Endodermal cell (in vitro differentiated cells): ENCODE measurements around the gene CYP19A1. TPM values are rescaled to one million over a fixed set of nuclear protein-coding genes. Genes with fewer than 3 reads are reported as not detected.

Source experiments
- DNase-seq: peaks from one replicate; pipeline ENCODE4 v3.0.0-alpha.2; 2017
- H3K27ac ChIP-seq: 2 replicates; pipeline ENCODE4 v1.5.1; 2013; ENCODE audit warnings: mild to moderate bottlenecking, low read depth, low read length, moderate library complexity
- H3K27me3 ChIP-seq: 2 replicates; pipeline ENCODE4 v1.6.1; 2013; ENCODE audit warnings: mild to moderate bottlenecking, low read length, moderate library complexity; ENCODE audit not compliant: insufficient read depth, control insufficient read depth, poor library complexity, severe bottlenecking
- H3K36me3 ChIP-seq: 2 replicates; pipeline ENCODE4 v1.7.0; 2013; ENCODE audit warnings: mild to moderate bottlenecking, low read length, moderate library complexity; ENCODE audit not compliant: control insufficient read depth, insufficient read depth
- H3K4me1 ChIP-seq: one replicate; pipeline ENCODE4 v1.7.0; 2013; ENCODE audit warnings: low read length; ENCODE audit not compliant: control insufficient read depth, insufficient read depth
- H3K4me3 ChIP-seq: 2 replicates; pipeline ENCODE4 v1.5.1; 2013; ENCODE audit warnings: mild to moderate bottlenecking, low read length, moderate library complexity
- H3K9ac ChIP-seq: 2 replicates; pipeline ENCODE4 v1.6.1; 2013; ENCODE audit warnings: mild to moderate bottlenecking, low read length, moderate library complexity; ENCODE audit not compliant: poor library complexity, severe bottlenecking; ENCODE audit errors: extremely low read depth
- H3K9me3 ChIP-seq: 2 replicates; pipeline ENCODE4 v1.6.1; 2013; ENCODE audit warnings: mild to moderate bottlenecking, low read length, moderate library complexity; ENCODE audit not compliant: control insufficient read depth
- H3K27ac Mint-ChIP-seq: 2 replicates; pipeline ENCODE4 v1.8.0; 2020; ENCODE audit warnings: mixed read lengths
- H3K27me3 Mint-ChIP-seq: 2 replicates; pipeline ENCODE4 v1.8.0; 2021; ENCODE audit warnings: mild to moderate bottlenecking, mixed read lengths; ENCODE audit not compliant: insufficient read depth
- H3K36me3 Mint-ChIP-seq: 2 replicates; pipeline ENCODE4 v1.8.0; 2020; ENCODE audit warnings: low read depth, mixed read lengths
- H3K4me1 Mint-ChIP-seq: 2 replicates; pipeline ENCODE4 v1.8.0; 2020; ENCODE audit warnings: mixed read lengths
- H3K4me3 Mint-ChIP-seq: 2 replicates; pipeline ENCODE4 v1.8.0; 2020; ENCODE audit warnings: mild to moderate bottlenecking, moderate library complexity, mixed read lengths
- H3K9me3 Mint-ChIP-seq: 2 replicates; pipeline ENCODE4 v1.8.0; 2020; ENCODE audit warnings: mild to moderate bottlenecking, mixed read lengths
- WGBS, 2 experiments: methylation state at CpG; one replicate each; pipeline versions ENCODE4 v1.1.5 to v1.1.7; 2013; ENCODE audit warnings: missing lambda C conversion rate in 2 of 2, mixed read lengths in 1 of 2; ENCODE audit not compliant: insufficient coverage in 1 of 2, insufficient read length in 1 of 2; 5-methylcytosine and 5-hydroxymethylcytosine counted together
- total RNA-seq, 2 donors: library from RNA; stranded (reverse); fragmentation: NEBNext Ultra II Directional in 1 of 2; extraction: Animal tissue kit (Norgen Biotek cat#: 25700) in 1 of 2; gene quantifications; 2 replicates in 1 of 2; 3 replicates in 1 of 2; pipeline ENCODE4 v1.2.1, GENCODE V29; 2021
- TF ChIP-seq, protein P1 (sequence below): fragments of 200-600 bp; sonication (generic); conservative IDR thresholded peaks from 2 replicates; pipeline ENCODE4 v1.5.0; 2021; ENCODE audit warnings: antibody characterized with exemption, mild to moderate bottlenecking

CYP19A1 gene
- total RNA-seq, 2 donors from 2014 or later = not detected

DNA sequence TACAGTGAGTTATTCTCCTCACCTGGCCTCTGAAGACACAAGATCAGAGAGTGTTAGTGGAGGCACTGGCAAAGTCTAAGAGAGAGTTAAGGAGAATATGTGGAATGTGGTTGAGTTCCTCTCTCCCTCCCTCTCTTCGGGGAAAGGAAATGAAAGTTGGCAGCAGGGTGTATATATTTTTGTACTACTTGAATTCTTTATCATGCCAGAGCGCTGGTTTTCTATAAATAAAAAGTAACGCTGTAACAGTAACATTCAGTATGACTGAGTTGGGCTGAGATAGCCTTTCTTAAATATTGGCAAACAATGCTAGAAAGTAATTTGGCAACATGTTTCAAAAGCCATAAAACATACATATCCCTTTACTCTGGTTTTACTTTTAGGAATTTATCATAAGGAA lies 166.2 kb downstream of the CYP19A1 start:
- peaks cover 3% of the 10 kb centered on the region for H3K27me3 Mint-ChIP-seq
- no peaks in the 10 kb centered on the region for H3K36me3 Mint-ChIP-seq
- no peaks in the 10 kb centered on the region for H3K9me3 ChIP-seq

DNA sequence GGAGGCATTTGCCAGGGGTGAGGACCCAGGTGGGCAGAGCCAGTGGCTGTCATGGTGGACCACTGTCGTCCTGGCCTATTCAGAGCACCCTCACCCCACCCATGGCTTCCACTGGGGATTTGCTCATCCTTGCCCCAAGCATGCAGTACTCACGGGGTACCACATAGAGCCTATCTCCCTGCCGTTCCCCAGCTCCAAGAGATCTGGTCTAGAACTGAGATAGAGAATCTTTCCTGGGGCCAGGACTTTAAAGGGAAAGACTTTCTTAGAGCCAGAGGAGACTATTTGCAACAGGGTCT lies 166.8 kb downstream of the CYP19A1 start:
- Histone ChIP-seq H3K4me3 (no peak overlapping the region), H3K27me3 (no peaks in the 10 kb centered on the region), H3K9me3 (no peaks in the 10 kb centered on the region), H3K36me3 (no peaks in the 10 kb centered on the region), H3K9ac (no peak overlapping the region), H3K27ac (no peak overlapping the region), H3K4me1 (no peaks in the 10 kb centered on the region)
- H3K27me3 Mint-ChIP-seq = peaks cover 5% of the 10 kb centered on the region
- 91 to 100% methylated on average over 2 to 3 of the region's 3 CpGs for WGBS, 2 experiments
- H3K9me3 Mint-ChIP-seq = no peaks in the 10 kb centered on the region
- peaks cover 11% of the 10 kb centered on the region for H3K4me1 Mint-ChIP-seq
- TF ChIP-seq, protein P1, sequence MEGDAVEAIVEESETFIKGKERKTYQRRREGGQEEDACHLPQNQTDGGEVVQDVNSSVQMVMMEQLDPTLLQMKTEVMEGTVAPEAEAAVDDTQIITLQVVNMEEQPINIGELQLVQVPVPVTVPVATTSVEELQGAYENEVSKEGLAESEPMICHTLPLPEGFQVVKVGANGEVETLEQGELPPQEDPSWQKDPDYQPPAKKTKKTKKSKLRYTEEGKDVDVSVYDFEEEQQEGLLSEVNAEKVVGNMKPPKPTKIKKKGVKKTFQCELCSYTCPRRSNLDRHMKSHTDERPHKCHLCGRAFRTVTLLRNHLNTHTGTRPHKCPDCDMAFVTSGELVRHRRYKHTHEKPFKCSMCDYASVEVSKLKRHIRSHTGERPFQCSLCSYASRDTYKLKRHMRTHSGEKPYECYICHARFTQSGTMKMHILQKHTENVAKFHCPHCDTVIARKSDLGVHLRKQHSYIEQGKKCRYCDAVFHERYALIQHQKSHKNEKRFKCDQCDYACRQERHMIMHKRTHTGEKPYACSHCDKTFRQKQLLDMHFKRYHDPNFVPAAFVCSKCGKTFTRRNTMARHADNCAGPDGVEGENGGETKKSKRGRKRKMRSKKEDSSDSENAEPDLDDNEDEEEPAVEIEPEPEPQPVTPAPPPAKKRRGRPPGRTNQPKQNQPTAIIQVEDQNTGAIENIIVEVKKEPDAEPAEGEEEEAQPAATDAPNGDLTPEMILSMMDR = no peak
- no peaks in the 10 kb centered on the region for H3K36me3 Mint-ChIP-seq
- H3K4me3 Mint-ChIP-seq = no peak overlapping the region
- no peak for DNase-seq
- no peak overlapping the region for H3K27ac Mint-ChIP-seq

More for the DNA sequence above, 166.2 kb downstream of the CYP19A1 start:
- DNase-seq = no peak
- Histone ChIP-seq H3K36me3 (no peaks in the 10 kb centered on the region), H3K9ac (no peak overlapping the region), H3K27ac (no peak overlapping the region), H3K4me1 (no peaks in the 10 kb centered on the region), H3K4me3 (no peak overlapping the region), H3K27me3 (no peaks in the 10 kb centered on the region)
- Mint-ChIP-seq H3K27ac (no peak overlapping the region), H3K4me3 (no peak overlapping the region), H3K9me3 (no peaks in the 10 kb centered on the region), H3K4me1 (peaks cover 11% of the 10 kb centered on the region)
- TF ChIP-seq, protein P1 = no peak
- WGBS, 2 experiments = 100% methylated on average over 2 of the region's 3 CpGs

DNA sequence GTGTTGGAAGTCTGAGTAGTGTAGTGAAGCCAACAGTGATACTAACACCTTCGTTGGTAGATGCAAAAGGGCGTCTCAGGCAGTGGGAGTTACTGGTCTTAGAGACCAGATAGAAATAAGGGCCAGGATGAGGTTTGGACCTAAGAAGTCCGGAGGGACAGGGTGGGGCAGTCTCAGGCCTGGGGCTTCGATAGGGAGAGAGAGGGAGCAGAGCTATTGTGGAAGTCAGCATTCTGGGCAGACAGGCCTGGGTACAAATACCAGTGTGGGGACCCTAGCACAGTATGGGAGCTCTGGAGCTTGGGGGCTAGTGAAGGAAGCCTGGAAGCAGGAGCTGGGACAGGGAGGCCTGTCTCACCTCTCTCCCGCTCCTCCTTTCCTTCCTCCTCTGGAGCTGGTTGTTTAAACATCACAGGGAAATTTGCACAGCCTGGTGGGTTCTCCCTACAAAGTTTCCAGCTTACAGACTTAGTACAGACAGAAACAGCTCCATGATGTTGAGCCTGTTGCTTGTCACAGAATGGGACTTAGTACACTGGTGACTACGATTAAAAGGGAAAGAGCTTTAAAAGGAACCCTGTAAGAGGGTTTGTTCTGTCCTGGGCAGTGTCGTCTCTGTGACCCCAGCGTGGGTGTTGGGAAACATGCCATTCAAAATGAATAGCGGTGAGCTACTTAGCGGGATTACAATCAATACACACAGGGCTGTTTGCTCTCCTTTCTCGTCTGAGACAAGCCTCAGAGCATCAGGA lies 167.3 kb downstream of the CYP19A1 start:
- no peak overlapping the region for H3K27ac Mint-ChIP-seq
- 75 to 79% methylated on average over 9 to 11 of the region's 11 CpGs for WGBS, 2 experiments
- peaks cover 6% of the 10 kb centered on the region for H3K27me3 Mint-ChIP-seq
- Histone ChIP-seq H3K9ac (no peak overlapping the region), H3K4me1 (no peaks in the 10 kb centered on the region), H3K4me3 (no peak overlapping the region), H3K36me3 (no peaks in the 10 kb centered on the region), H3K27ac (no peak overlapping the region), H3K9me3 (no peaks in the 10 kb centered on the region), H3K27me3 (no peaks in the 10 kb centered on the region)
- no peak overlapping the region for H3K4me3 Mint-ChIP-seq
- no peaks in the 10 kb centered on the region for H3K9me3 Mint-ChIP-seq
- TF ChIP-seq, protein P1 = no peak
- DNase-seq = no peak
- H3K36me3 Mint-ChIP-seq = no peaks in the 10 kb centered on the region
- H3K4me1 Mint-ChIP-seq = peaks cover 11% of the 10 kb centered on the region
